GM06990 (cell line): ENCODE results near the gene NPIPA1.
"Not testable (repeated sequence)": the region's sequence is repeated elsewhere in the genome, so short reads cannot be mapped to it uniquely, and the experiment has no call there.

Experiments
- DNase-seq: peaks from one replicate; pipeline ENCODE4 v3.0.0-alpha.2; 2011; ENCODE audit not compliant: insufficient read length; ENCODE audit errors: extremely low read depth
- H3K27me3 ChIP-seq: replicated peaks from 2 replicates; pipeline ENCODE4 v1.6.0; 2011; ENCODE audit warnings: low read length; ENCODE audit not compliant: control insufficient read depth, insufficient read depth
- H3K36me3 ChIP-seq: 2 replicates; pipeline ENCODE4 v1.5.1; 2011; ENCODE audit warnings: low read length; ENCODE audit not compliant: control insufficient read depth, insufficient read depth
- H3K4me3 ChIP-seq: replicated peaks from 2 replicates; pipeline ENCODE4 v1.5.1; 2011; ENCODE audit warnings: low read depth, mild to moderate bottlenecking, control low read depth, low read length

NPIPA1 gene

DNA sequence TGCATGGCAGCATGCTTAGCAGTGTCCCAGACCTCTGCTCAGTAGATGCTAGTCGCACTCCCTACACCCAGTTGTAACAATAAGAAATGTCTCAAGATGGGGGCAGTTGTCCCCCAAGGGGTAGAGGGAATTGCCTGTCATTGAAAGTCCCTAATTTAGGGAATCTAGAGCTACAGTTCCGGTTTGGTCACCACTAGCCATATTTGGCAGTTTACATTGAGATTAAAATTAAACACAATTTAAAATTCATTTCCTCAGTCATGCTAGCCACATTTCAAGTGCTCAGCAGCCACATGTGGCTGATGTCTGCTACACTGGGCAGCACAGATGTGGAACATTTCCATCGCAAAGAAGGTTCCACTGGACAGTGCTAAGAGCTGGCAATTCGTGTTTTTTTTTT lies 41.7 kb downstream of the NPIPA1 start:
- H3K4me3 ChIP-seq, DNase-seq: not testable (repeated sequence)

GRCh38 chr16:14981234-14981633 lies 44.0 kb downstream of the NPIPA1 start:
- not testable (repeated sequence) for H3K4me3 ChIP-seq, H3K36me3 ChIP-seq, DNase-seq, H3K27me3 ChIP-seq

More for the DNA sequence above, 41.7 kb downstream of the NPIPA1 start:
- not testable (repeated sequence) for H3K36me3 ChIP-seq, H3K27me3 ChIP-seq

DNA sequence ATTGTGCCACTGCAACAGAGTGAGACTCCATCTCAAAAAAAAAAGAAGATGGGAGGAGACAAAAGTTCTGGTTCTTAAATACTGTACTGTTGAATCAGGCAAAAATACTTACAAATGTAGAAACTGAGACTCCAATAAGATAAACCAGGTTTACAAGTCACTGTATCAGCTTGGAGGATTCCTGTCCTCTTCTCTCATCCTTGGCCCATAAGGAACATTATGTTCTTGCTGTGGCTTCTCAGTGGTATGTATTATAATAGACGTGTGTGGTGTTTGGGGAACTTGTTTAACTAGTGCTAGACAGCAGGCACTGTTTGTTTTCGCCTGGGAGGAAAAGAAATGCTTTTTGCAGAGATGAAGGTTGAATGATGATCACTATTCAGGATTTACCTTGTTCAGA lies 45.3 kb downstream of the NPIPA1 start:
- not testable (repeated sequence) for H3K4me3 ChIP-seq, H3K36me3 ChIP-seq, DNase-seq, H3K27me3 ChIP-seq

DNA sequence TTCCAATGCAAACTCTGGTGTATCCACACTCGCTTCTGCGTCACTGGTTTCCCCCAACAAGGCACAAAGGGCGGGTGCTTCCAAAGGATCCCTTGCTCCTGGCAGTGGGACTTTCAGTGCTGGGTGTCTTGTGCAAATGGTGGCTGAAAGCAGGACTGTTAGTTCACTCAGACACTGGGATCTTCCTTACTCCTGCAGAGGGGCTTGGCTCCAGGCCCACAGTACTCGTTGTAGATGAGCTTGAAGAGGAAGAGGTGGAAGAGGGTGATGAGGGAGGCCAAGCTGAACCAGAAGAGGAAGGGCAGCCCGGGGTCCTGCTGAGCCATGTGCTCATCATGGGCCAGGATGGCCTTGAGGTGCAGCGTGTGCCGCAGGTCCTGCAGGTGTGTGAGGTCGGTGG lies 50.8 kb downstream of the NPIPA1 start:
- not testable (repeated sequence) for H3K4me3 ChIP-seq, H3K27me3 ChIP-seq, DNase-seq, H3K36me3 ChIP-seq

DNA sequence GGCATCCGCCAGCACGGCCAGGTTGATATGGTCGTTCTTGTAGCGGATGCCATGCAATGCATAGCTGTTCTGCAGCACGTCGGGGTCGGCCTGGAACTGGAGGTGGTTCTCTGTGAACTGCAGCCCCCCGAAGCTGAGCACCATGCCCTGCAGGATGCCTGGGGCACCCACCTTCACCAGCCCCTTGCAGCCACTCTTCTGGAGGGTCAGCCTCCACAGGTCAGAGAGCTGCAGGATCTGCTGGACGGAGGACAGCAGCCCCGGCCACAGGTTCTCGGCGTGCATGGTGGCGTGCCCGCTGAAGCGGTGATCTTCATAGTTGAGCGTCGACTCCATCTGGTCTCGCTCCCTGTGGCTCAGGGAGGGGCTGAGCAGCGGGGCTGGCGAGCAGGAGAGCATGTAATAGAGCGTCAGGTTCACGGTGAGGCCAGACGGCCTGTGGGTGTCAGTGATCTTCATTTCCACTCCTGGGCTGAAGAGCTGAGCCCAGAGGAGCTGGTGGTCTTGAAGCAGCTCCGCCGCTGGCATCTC lies 51.5 kb downstream of the NPIPA1 start:
- H3K36me3 ChIP-seq, DNase-seq, H3K4me3 ChIP-seq, H3K27me3 ChIP-seq: not testable (repeated sequence)

- H3K36me3 ChIP-seq, DNase-seq, H3K27me3 ChIP-seq, H3K4me3 ChIP-seq: not testable (repeated sequence)
Measured at GRCh38 chr16:14989291-14990281, 52.3 kb downstream of the NPIPA1 start.

DNA sequence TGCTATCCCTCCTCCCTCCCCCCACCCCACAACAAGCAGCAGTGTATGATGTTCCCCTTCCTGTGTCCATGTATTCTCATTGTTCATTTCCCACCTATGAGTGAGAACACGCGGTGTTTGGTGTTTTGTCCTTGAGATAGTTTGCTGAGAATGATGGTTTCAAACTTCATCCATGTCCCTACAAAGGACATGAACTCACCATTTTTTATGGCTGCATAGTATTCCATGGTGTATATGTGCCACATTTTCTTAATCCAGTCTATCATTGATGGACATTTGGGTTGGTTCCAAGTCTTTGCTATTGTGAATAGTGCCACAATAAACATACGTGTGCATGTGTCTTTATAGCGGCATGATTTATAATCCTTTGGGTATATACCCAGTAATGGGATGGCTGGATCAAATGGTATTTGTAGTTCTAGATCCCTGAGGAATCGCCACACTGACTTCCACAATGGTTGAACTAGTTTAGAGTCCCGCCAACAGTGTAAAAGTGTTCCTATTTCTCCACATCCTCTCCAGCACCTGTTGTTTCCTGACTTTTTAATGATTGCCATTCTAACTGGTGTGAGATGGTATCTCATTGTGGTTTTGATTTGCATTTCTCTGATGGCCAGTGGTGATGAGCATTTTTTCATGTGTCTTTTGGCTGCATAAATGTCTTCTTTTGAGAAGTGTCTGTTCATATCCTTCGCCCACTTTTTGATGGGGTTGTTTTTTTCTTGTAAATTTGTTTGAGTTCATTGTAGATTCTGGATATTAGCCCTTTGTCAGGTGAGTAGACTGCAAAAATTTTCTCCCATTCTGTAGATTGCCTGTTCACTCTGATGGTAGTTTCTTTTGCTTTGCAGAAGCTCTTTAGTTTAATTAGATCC lies 56.3 kb downstream of the NPIPA1 start:
- not testable (repeated sequence) for H3K4me3 ChIP-seq, DNase-seq, H3K36me3 ChIP-seq, H3K27me3 ChIP-seq

DNA sequence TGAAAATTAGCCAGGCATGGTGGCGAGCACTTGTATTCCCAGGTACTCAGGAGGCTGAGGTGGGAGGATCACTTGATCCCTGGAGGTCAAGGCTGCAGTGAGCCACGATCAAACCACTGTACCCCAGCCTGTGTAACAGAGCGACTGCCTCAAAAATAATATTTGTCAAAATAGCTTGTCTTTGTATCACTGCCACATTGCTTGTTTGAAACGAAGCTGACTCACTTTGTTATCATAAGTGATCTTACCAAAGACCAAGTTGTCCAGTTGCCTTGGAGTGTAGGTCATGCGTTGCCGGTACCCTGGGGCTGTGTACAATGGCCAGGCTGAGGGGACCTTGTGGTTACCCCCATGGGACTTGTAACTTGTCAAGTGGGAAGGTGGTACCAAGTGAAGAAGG lies 59.5 kb downstream of the NPIPA1 start:
- not testable (repeated sequence) for H3K36me3 ChIP-seq, H3K27me3 ChIP-seq, H3K4me3 ChIP-seq, DNase-seq

DNA sequence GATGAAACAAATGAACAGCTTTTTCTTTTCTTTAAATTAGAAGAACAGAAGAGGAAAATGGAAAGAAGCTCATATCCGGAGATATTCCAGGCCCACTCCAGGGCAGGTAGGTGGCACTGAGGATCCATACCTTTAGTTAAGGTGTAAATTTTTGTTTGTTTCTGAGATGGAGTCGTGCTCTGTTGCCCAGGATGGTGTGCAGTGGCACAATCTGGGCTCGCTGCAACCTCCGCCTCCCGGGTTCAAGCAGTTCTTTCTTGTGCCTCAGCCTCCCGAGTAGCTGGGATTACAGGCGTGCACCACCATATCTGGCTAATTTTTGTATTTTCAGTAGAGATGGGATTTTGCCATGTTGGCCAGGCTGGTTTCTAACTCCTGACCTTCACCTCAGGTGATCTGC lies 61.1 kb downstream of the NPIPA1 start:
- H3K4me3 ChIP-seq, DNase-seq, H3K36me3 ChIP-seq, H3K27me3 ChIP-seq: not testable (repeated sequence)

GRCh38 chr16:14999845-15000244 lies 62.6 kb downstream of the NPIPA1 start:
- H3K36me3 ChIP-seq, DNase-seq, H3K4me3 ChIP-seq, H3K27me3 ChIP-seq: not testable (repeated sequence)
